GM12878 (cell line): ENCODE data around the gene MAX. TPM values are rescaled to one million over a fixed set of nuclear protein-coding genes. Genes with fewer than 3 reads are reported as not detected.
A peak's percentile ranks its signal among the peaks of the same experiment; 100 is the strongest.

Experiments used
- ATAC-seq: fragments of 200-7000 bp; cut with Tn5 transposase; 3 replicates; pipeline ENCODE4 v1.9.1; 2020; ENCODE audit warnings: mild to moderate bottlenecking, moderate library complexity
- BruUV-seq: library from RNA; stranded (reverse); fragments of 400-500 nt; replicated peaks from 2 replicates; lab custom pipeline; 2021; lab: Mats Ljungman, UMichigan
- CTCF ChIA-PET: fragments of 300-600 bp; sonication (Branson Sonifier 250); formaldehyde crosslinking; extraction: SDS; loops from one replicate; lab custom pipeline; 2021; ENCODE audit warnings: inconsistent platforms; lab: Yijun Ruan, JAX
- POLR2A ChIA-PET: fragments of 350-600 bp; formaldehyde crosslinking; extraction: SDS; loops from one replicate; lab custom pipeline; 2021; ENCODE audit warnings: inconsistent platforms; lab: Charles Lee
- RAD21 ChIA-PET: fragments of 300-600 bp; sonication (Branson Sonifier 250); formaldehyde crosslinking; loops from one replicate; lab custom pipeline; 2023; ENCODE audit warnings: antibody characterized with exemption; ENCODE audit not compliant: unreplicated experiment; lab: Charles Lee
- SMC1A ChIA-PET: fragments of 300-600 bp; sonication (Branson Sonifier 250); formaldehyde crosslinking; loops from one replicate; lab custom pipeline; 2023; ENCODE audit not compliant: unreplicated experiment, uncharacterized antibody; lab: Charles Lee
- DNase-seq: peaks from one replicate; pipeline ENCODE4 v3.0.0-alpha.2; 2011; ENCODE audit warnings: low read depth, low spot score
- FAIRE-seq: peaks from 3 replicates; lab custom pipeline; 2011; peaks lifted over from hg19 to GRCh38; lab: Jason Lieb, UNC
- H2AFZ ChIP-seq: 2 replicates; pipeline ENCODE4 v1.6.0; 2011; ENCODE audit warnings: low read depth, low read length, control low read depth; ENCODE audit not compliant: control insufficient read depth
- H3K27ac ChIP-seq: 2 replicates; pipeline ENCODE4 v1.5.1; 2011; ENCODE audit warnings: control low read depth; ENCODE audit not compliant: control insufficient read depth, insufficient read depth
- H3K27me3 ChIP-seq, 2 experiments: replicated peaks in 1 of 2; 2 replicates each; pipeline versions ENCODE4 v1.6.0 to v1.6.1; 2011; ENCODE audit warnings: low read length in 1 of 2; ENCODE audit not compliant: control insufficient read depth in 2 of 2, insufficient read depth in 2 of 2
- H3K36me3 ChIP-seq, 2 experiments: 2 replicates each; pipeline ENCODE4 v1.5.1; 2011; ENCODE audit warnings: low read length in 1 of 2; ENCODE audit not compliant: control insufficient read depth in 2 of 2, insufficient read depth in 2 of 2
- H3K4me1 ChIP-seq: 2 replicates; pipeline ENCODE4 v1.6.1; 2011; ENCODE audit warnings: mild to moderate bottlenecking, low read length, moderate library complexity, mixed read lengths; ENCODE audit not compliant: control insufficient read depth, insufficient read depth
- H3K4me2 ChIP-seq: 2 replicates; pipeline ENCODE4 v1.6.0; 2011; ENCODE audit warnings: control low read depth; ENCODE audit not compliant: control insufficient read depth, insufficient read depth
- H3K4me3 ChIP-seq: fragments of 200-600 bp; sonication (generic); 2 replicates; pipeline ENCODE4 v1.5.1; 2016
- H3K79me2 ChIP-seq: 2 replicates; pipeline ENCODE4 v1.6.0; 2011; ENCODE audit warnings: low read length; ENCODE audit not compliant: control insufficient read depth, insufficient read depth
- H3K9ac ChIP-seq: 2 replicates; pipeline ENCODE4 v1.8.0; 2011; ENCODE audit warnings: low read length, control low read depth, mixed read lengths; ENCODE audit not compliant: control insufficient read depth, insufficient read depth
- H3K9me3 ChIP-seq: replicated peaks from 3 replicates; pipeline ENCODE4 v1.5.1; 2011; ENCODE audit warnings: mild to moderate bottlenecking, low read length; ENCODE audit not compliant: control insufficient read depth, insufficient read depth
- H4K20me1 ChIP-seq: 2 replicates; pipeline ENCODE4 v1.6.0; 2011; ENCODE audit not compliant: control insufficient read depth, insufficient read depth
- E2F4 ChIP-seq: IDR thresholded peaks from 2 replicates; pipeline ENCODE4 v1.6.1; 2012; ENCODE audit warnings: low read depth, low read length, improper control_type of control experiment
- IRF5 ChIP-seq: fragments of 450-650 bp; IDR thresholded peaks from 2 replicates; pipeline ENCODE4 v1.6.1; 2017; ENCODE audit warnings: borderline replicate concordance
- NFXL1 ChIP-seq: fragments of 450-650 bp; IDR thresholded peaks from 2 replicates; pipeline ENCODE4 v1.6.1; 2017; ENCODE audit warnings: antibody characterized with exemption, mild to moderate bottlenecking, borderline replicate concordance
- POU2F2 ChIP-seq: IDR thresholded peaks from 3 replicates; pipeline ENCODE4 v1.6.1; 2011; ENCODE audit warnings: low read depth, mild to moderate bottlenecking, low read length, borderline replicate concordance
- TBL1XR1 ChIP-seq: IDR thresholded peaks from 2 replicates; pipeline ENCODE4 v1.6.1; 2012; ENCODE audit warnings: low read depth, low read length, improper control_type of control experiment
- WGBS: methylation state at CpG from one replicate; pipeline ENCODE4 v1.1.6; 2016; ENCODE audit warnings: low lambda C conversion rate; ENCODE audit not compliant: insufficient replicate concordance, insufficient coverage; ENCODE audit errors: missing lambda C conversion rate; 5-methylcytosine and 5-hydroxymethylcytosine counted together
- in situ Hi-C: fragments of 300-500 bp; cut with MboI; formaldehyde crosslinking; loops from 9 replicates; pipeline ENCODE4 v1.14.3; 2018; ENCODE audit warnings: mixed read lengths
- intact Hi-C: fragments of 100-400 bp; cut with micrococcal nuclease; formaldehyde crosslinking; loops from one replicate; pipeline ENCODE4 v1.14.2; 2022; ENCODE audit not compliant: unreplicated experiment
- polyA plus RNA-seq, 11 experiments: library from polyadenylated mRNA; depleted of rRNA in 4 of 11; unstranded in 6 of 11; stranded (reverse) in 5 of 11; fragments of >200 nt; fragmentation: Nextera tagmentation in 4 of 11; fragmentation: Illumina TruSeq in 1 of 11; extraction: Ambion mirVana in 4 of 11; extraction: Trizol in 1 of 11; gene quantifications; 1 replicate in 1 of 11; 2 replicates in 10 of 11; pipeline versions ENCODE4 v1.2.1 to v1.2.3, GENCODE V29; 2011 to 2016; ENCODE audit warnings: inconsistent platforms in 2 of 11, missing spikeins in 2 of 11, low read depth in 1 of 11
- total RNA-seq, 4 experiments: library from RNA; depleted of rRNA in 3 of 4; stranded (reverse); fragments of >200 nt in 3 of 4; fragmentation: Illumina TruSeq in 1 of 4; extraction: Trizol in 1 of 4; gene quantifications; 2 replicates each; pipeline versions ENCODE4 v1.2.1 to v1.2.3, GENCODE V29; 2013 to 2021

Gene MAX
- total and polyA plus RNA-seq, 10 of the 15 experiments (the other 5 are each of a cell fraction or from before 2014, with no cell fraction given), result 21.5 to 122 (median 67.5) TPM

- no peak overlapping the region for H3K4me3 ChIP-seq
- H3K9ac ChIP-seq, result no peak overlapping the region
- in situ Hi-C loops, result no loop called here
- BruUV-seq, result no TSS peak
- H3K4me1 ChIP-seq, result peaks cover 9% of the 10 kb centered on the region
- CTCF ChIA-PET, result interaction anchor here (1.9 kb wide), 1 partner anchor 76 kb away, joined by 6 read pairs; no protein-coding TSS in a partner anchor
- POLR2A ChIA-PET, result interaction anchor here (0.6 kb wide), 1 partner anchor 205 kb away, joined by 3 read pairs; no protein-coding TSS in a partner anchor
- H3K27me3 ChIP-seq, result no peaks in the 10 kb centered on the region
- DNase-seq (no peak), ATAC-seq (peak; percentile 8; the same call in 1 of the 3 replicates), FAIRE-seq (no peak)
- SMC1A ChIA-PET, result interaction anchor here (0.7 to 1.0 kb wide), 2 partner anchors 68 to 264 kb away, joined by 3 read pairs; no protein-coding TSS in a partner anchor
- peaks cover 6 to 25% of the 10 kb centered on the region in 2 experiments for H3K36me3 ChIP-seq
- H3K79me2 ChIP-seq, result peaks cover 58% of the 10 kb centered on the region
- TF ChIP-seq E2F4, result no peak
- no peak for TF ChIP-seq TBL1XR1
- no peak for TF ChIP-seq POU2F2
- no peak for TF ChIP-seq NFXL1
- no peak for TF ChIP-seq IRF5
- intact Hi-C loops, result no loop called here
- RAD21 ChIA-PET, result interaction anchor here (2.5 kb wide), 1 partner anchor 110 kb away, joined by 11 read pairs; the partner anchor contains the start of gene FNTB
- H2AFZ ChIP-seq, result no peak overlapping the region
- 0 out of 2 replicates have a peak overlapping the region, but pooled peaks have one; percentile 28 for H3K4me2 ChIP-seq
- H3K27ac ChIP-seq, result no peak overlapping the region
- H3K9me3 ChIP-seq, result no peaks in the 10 kb centered on the region
- H4K20me1 ChIP-seq, result no peaks in the 10 kb centered on the region
- WGBS, result 84% methylated on average over 6 of the region's 6 CpGs
Measured at GRCh38 chr14:65096323-65097089, 5.8 kb downstream of the MAX start.
